ENCODE results near the gene POLG.
A peak's percentile ranks its signal among the peaks of the same experiment; 100 is the strongest.

The POLG gene

DNA sequence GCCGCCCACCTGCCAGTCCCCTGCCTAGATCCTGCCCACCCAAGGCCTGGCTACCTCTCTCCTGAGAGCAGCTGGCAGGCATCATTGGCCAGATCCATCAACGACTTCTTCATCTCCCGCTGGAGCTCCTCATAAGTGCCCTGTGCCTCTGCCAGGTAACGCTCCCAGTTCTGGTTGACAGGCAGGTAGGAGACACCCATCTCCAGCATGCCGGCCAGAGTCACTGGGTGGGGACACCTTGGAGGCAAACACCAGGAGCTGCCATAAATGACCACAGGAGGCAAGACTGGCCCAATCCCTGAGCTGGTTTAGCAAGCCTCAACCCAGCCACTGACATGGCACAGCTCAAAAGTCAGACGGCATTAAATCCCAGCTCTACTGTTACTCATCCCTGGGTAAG, 7.5 kb downstream of the POLG start:
- Mint-ChIP-seq H3K4me3 (no peak overlapping the region), H3K36me3 (peaks cover 100% of the 10 kb centered on the region), H3K4me1 (peaks cover 61% of the 10 kb centered on the region), H3K27ac (peak overlapping the region; percentile 83), H3K9me3 (no peaks in the 10 kb centered on the region)
- ATAC-seq, result no peak
- peak in 1 of 2 donors; percentile 42 for DNase-seq (ENCODE audit: low spot score in 2 of 2)

GRCh38 chr15:89326316-89326715, 8.3 kb downstream of the POLG start:
- ATAC-seq (no peak), DNase-seq (ENCODE audit: low spot score in 2 of 2) (no peak)
- Mint-ChIP-seq H3K36me3 (peaks cover 100% of the 10 kb centered on the region), H3K9me3 (no peaks in the 10 kb centered on the region), H3K4me3 (no peak overlapping the region), H3K27ac (peak overlapping the region; percentile 64), H3K4me1 (peaks cover 54% of the 10 kb centered on the region)

- ATAC-seq, result no peak
- peaks cover 100% of the 10 kb centered on the region for H3K36me3 Mint-ChIP-seq
- H3K9me3 Mint-ChIP-seq, result no peaks in the 10 kb centered on the region
- no peak for DNase-seq (ENCODE audit: low spot score in 2 of 2)
- peaks cover 48% of the 10 kb centered on the region for H3K4me1 Mint-ChIP-seq
- H3K27ac Mint-ChIP-seq, result peak overlapping the region; percentile 88
- no peak overlapping the region for H3K4me3 Mint-ChIP-seq
Measured at GRCh38 chr15:89325039-89325803, 9.4 kb downstream of the POLG start.

- DNase-seq (ENCODE audit: low spot score in 2 of 2), result no peak
- no peak for ATAC-seq
- Mint-ChIP-seq H3K9me3 (no peaks in the 10 kb centered on the region), H3K27ac (peak overlapping the region; percentile 88), H3K4me3 (no peak overlapping the region), H3K36me3 (peaks cover 100% of the 10 kb centered on the region), H3K4me1 (peaks cover 48% of the 10 kb centered on the region)
Measured at GRCh38 chr15:89323825-89324224, 10.8 kb downstream of the POLG start.

GRCh38 chr15:89322822-89323221, 11.8 kb downstream of the POLG start:
- Mint-ChIP-seq H3K36me3 (peaks cover 100% of the 10 kb centered on the region), H3K9me3 (no peaks in the 10 kb centered on the region), H3K27ac (peak overlapping the region; percentile 88), H3K4me3 (no peak overlapping the region), H3K4me1 (peaks cover 49% of the 10 kb centered on the region)
- DNase-seq (ENCODE audit: low spot score in 2 of 2) (no peak), ATAC-seq (no peak)

GRCh38 chr15:89321521-89322410, 12.9 kb downstream of the POLG start:
- no peaks in the 10 kb centered on the region for H3K9me3 Mint-ChIP-seq

DNA sequence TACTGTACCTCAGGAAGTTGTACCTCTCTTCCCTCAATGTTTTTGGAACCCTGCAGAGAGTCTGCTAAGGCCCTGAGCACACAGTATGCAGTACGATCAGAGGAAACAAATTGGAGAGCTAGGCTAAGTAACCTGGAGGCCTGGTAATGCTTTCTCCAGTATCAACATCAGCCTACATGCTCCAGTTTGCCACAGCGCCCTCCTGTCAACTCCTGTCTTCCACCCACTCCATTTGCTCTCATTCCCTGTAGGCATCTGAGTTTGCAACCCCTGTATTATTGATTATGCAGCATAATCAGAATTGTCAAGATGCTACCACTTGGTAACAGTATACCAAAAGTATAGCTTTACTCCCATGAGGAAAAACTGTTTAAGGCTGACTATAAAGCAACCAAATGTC, 14.4 kb downstream of the POLG start:
- Mint-ChIP-seq H3K27ac (peak overlapping the region; percentile 77), H3K9me3 (no peaks in the 10 kb centered on the region), H3K4me1 (peaks cover 52% of the 10 kb centered on the region), H3K36me3 (peaks cover 100% of the 10 kb centered on the region), H3K4me3 (no peak overlapping the region)
- no peak for ATAC-seq
- no peak for DNase-seq (ENCODE audit: low spot score in 2 of 2)

More at GRCh38 chr15:89321521-89322410, 12.9 kb downstream of the POLG start:
- Mint-ChIP-seq H3K4me3 (no peak overlapping the region), H3K27ac (peak overlapping the region; percentile 88), H3K4me1 (peaks cover 52% of the 10 kb centered on the region), H3K36me3 (peaks cover 100% of the 10 kb centered on the region)
- ATAC-seq (no peak), DNase-seq (ENCODE audit: low spot score in 2 of 2) (no peak)

DNA sequence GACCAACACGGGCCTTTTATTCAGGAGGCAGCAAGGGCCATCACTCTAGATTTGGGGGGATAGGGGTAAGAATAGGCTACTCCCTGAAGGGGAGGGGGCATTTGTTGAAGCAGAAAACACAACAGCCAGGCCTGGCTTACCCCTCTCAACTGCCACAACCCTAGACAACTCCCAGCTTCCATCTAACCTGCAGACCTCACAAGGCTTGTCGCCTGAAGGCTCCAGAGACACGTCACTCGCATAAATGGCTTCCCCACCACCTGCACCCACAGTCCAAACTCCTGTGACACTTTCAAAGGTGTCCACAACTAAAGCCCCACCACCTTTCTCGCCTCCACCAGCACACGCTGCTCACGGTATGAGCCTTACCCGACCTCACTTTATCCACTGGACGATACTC, 14.9 kb downstream of the POLG start:
- Mint-ChIP-seq H3K36me3 (peaks cover 100% of the 10 kb centered on the region), H3K27ac (peak overlapping the region; percentile 77), H3K9me3 (no peaks in the 10 kb centered on the region), H3K4me3 (no peak overlapping the region), H3K4me1 (peaks cover 47% of the 10 kb centered on the region)
- ATAC-seq (no peak), DNase-seq (ENCODE audit: low spot score in 2 of 2) (no peak)

- Mint-ChIP-seq H3K4me3 (no peak overlapping the region), H3K9me3 (no peaks in the 10 kb centered on the region), H3K27ac (peak overlapping the region; percentile 77), H3K4me1 (peaks cover 32% of the 10 kb centered on the region), H3K36me3 (peaks cover 100% of the 10 kb centered on the region)
- DNase-seq (ENCODE audit: low spot score in 2 of 2) (no peak), ATAC-seq (peak; percentile 31)
Measured at GRCh38 chr15:89317186-89317720, 17.4 kb downstream of the POLG start.

- Mint-ChIP-seq H3K4me1 (peaks cover 29% of the 10 kb centered on the region), H3K27ac (peak overlapping the region; percentile 88), H3K4me3 (no peak overlapping the region), H3K36me3 (peaks cover 100% of the 10 kb centered on the region), H3K9me3 (no peaks in the 10 kb centered on the region)
- no peak for ATAC-seq
- no peak for DNase-seq (ENCODE audit: low spot score in 2 of 2)
Measured at GRCh38 chr15:89316504-89316903, 18.1 kb downstream of the POLG start.

GRCh38 chr15:89315375-89315929, 19.2 kb downstream of the POLG start:
- ATAC-seq, result no peak
- Mint-ChIP-seq H3K27ac (peak overlapping the region; percentile 88), H3K4me1 (peaks cover 29% of the 10 kb centered on the region), H3K4me3 (no peak overlapping the region), H3K9me3 (no peaks in the 10 kb centered on the region), H3K36me3 (peaks cover 100% of the 10 kb centered on the region)
- DNase-seq (ENCODE audit: low spot score in 2 of 2), result no peak

DNA sequence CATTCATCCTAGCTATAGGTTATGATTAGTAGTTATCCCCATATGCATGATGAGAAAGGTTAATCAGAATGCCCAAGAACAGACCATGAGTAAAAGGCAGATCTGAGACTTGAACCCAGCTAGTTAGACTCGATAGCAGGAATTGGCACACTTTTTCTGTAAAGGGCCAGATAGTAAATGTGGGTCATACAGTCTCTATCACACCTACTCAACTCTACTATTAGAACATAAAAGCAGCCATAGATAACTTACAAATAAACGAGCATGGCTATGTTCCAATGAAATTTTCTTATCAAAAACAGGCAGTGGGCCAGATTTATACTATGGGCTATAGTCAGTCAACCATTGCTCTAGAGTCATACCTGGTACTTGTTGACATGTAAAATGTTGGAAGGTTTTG, 24.6 kb downstream of the POLG start:
- DNase-seq (ENCODE audit: low spot score in 2 of 2) (no peak), ATAC-seq (no peak)
- Mint-ChIP-seq H3K36me3 (peaks cover 98% of the 10 kb centered on the region), H3K9me3 (no peaks in the 10 kb centered on the region), H3K4me3 (no peak overlapping the region), H3K27ac (peak overlapping the region; percentile 72), H3K4me1 (peaks cover 7% of the 10 kb centered on the region)

GRCh38 chr15:89308236-89308635, 26.4 kb downstream of the POLG start:
- ATAC-seq, result no peak
- DNase-seq (ENCODE audit: low spot score in 2 of 2), result no peak
- Mint-ChIP-seq H3K9me3 (no peaks in the 10 kb centered on the region), H3K4me1 (peaks cover 7% of the 10 kb centered on the region), H3K36me3 (peaks cover 98% of the 10 kb centered on the region), H3K4me3 (no peak overlapping the region), H3K27ac (no peak overlapping the region)

DNA sequence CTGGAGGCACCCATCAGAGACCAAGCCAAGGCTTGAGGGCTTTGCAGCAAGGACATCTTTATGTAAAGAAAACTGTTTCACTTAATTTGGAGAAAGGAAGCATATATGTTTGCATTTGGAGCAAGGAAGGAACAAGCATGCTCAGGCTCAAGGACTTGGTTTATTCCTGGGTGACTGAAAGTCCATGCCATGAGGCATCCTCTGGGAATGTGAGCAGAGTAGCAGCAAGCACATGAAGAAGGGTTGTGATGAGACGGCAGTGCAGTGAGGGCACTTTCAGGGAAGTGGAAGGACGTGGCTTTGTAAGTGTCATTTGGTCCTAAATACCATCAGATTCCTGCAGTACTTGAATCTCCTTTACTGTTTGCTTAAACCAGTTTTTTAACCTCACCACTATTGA, 26.8 kb downstream of the POLG start:
- peaks cover 7% of the 10 kb centered on the region for H3K4me1 Mint-ChIP-seq
- H3K4me3 Mint-ChIP-seq, result no peak overlapping the region
- DNase-seq (ENCODE audit: low spot score in 2 of 2) (no peak), ATAC-seq (no peak)
- no peaks in the 10 kb centered on the region for H3K9me3 Mint-ChIP-seq
- peaks cover 98% of the 10 kb centered on the region for H3K36me3 Mint-ChIP-seq
- no peak overlapping the region for H3K27ac Mint-ChIP-seq

DNA sequence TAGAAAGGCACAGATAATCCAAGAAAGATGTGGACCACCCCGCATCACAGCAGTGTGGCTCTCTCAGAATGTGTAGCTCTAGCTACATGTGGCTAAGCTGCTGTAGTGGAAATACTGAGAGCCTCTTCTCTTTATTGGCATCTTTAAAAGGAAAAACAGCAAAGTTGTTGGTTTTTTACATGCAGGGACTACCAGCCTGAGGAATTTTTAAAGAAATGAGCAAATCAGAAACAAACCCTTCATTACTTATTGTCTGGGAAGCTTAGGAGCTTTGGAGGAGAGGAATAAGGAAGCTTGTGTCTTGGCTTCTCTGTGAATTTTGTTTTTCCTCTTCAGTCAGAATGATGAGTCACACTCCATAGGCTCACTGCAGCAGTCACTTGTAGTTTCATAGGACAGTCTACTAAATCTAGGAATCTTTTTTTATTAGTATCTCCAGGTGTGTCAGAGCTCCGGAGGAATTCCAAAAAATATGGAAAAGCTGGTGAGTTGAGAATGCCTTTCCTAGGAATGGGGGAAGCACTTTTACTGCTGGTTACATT, 27.5 kb downstream of the POLG start:
- DNase-seq (ENCODE audit: low spot score in 2 of 2), result no peak
- Mint-ChIP-seq H3K4me1 (peaks cover 7% of the 10 kb centered on the region), H3K36me3 (peaks cover 98% of the 10 kb centered on the region), H3K4me3 (no peak overlapping the region), H3K9me3 (no peaks in the 10 kb centered on the region), H3K27ac (no peak overlapping the region)
- ATAC-seq, result no peak
